ENCODE results near the gene C16orf92.
"Not testable (repeated sequence)": the region's sequence is repeated elsewhere in the genome, so short reads cannot be mapped to it uniquely, and the experiment has no call there.

The C16orf92 gene

GRCh38 chr16:30027588-30028437, 4.8 kb downstream of the C16orf92 start:
- DNase-seq (ENCODE audit: low read depth): no peak

- DNase-seq (ENCODE audit: low read depth): no peak
Observed at GRCh38 chr16:30028438-30029076, 5.6 kb downstream of the C16orf92 start.

GRCh38 chr16:30030011-30030685, 7.2 kb downstream of the C16orf92 start:
- no peak for DNase-seq (ENCODE audit: low read depth)

GRCh38 chr16:30030841-30031413, 7.9 kb downstream of the C16orf92 start, which contains the start of gene TLCD3B:
Gene TLCD3B, minus strand, starts transcription at chr16:30031271. Its CDS starts 744 bp downstream, at chr16:30030527.
- DNase-seq (ENCODE audit: low read depth): no peak

GRCh38 chr16:30031477-30031918, 8.5 kb downstream of the C16orf92 start:
- DNase-seq (ENCODE audit: low read depth): no peak

- no peak for DNase-seq (ENCODE audit: low read depth)
Observed at GRCh38 chr16:30032083-30032819, 9.3 kb downstream of the C16orf92 start.

- no peak for DNase-seq (ENCODE audit: low read depth)
Observed at GRCh38 chr16:30033270-30033669, 10.3 kb downstream of the C16orf92 start.

- no peak for DNase-seq (ENCODE audit: low read depth)
Observed at GRCh38 chr16:30040221-30040620, 17.2 kb downstream of the C16orf92 start.

GRCh38 chr16:30040690-30041089, 17.7 kb downstream of the C16orf92 start:
- DNase-seq (ENCODE audit: low read depth): not testable (repeated sequence)

- DNase-seq (ENCODE audit: low read depth): no peak
Observed at GRCh38 chr16:30041841-30042240, 18.8 kb downstream of the C16orf92 start.

- no peak for DNase-seq (ENCODE audit: low read depth)
Observed at GRCh38 chr16:30046178-30046577, 23.2 kb downstream of the C16orf92 start.

- DNase-seq (ENCODE audit: low read depth): no peak
Observed at GRCh38 chr16:30046588-30046987, 23.6 kb downstream of the C16orf92 start.

- no peak for DNase-seq (ENCODE audit: low read depth)
Observed at GRCh38 chr16:30049871-30050270, 26.9 kb downstream of the C16orf92 start.

- DNase-seq (ENCODE audit: low read depth): no peak
Observed at GRCh38 chr16:30051518-30051917, 28.5 kb downstream of the C16orf92 start.

GRCh38 chr16:30052671-30053372, 29.8 kb downstream of the C16orf92 start:
- peak; percentile 81 for DNase-seq (ENCODE audit: low read depth)

- DNase-seq (ENCODE audit: low read depth): no peak
Observed at GRCh38 chr16:30053376-30054015, 30.5 kb downstream of the C16orf92 start.

- DNase-seq (ENCODE audit: low read depth): no peak
Observed at GRCh38 chr16:30054451-30054850, 31.5 kb downstream of the C16orf92 start.

- DNase-seq (ENCODE audit: low read depth): no peak
Observed at GRCh38 chr16:30054959-30055553, 32.1 kb downstream of the C16orf92 start.

GRCh38 chr16:30060346-30060745, 37.3 kb downstream of the C16orf92 start:
- DNase-seq (ENCODE audit: low read depth): no peak
